H1 (cell line): ENCODE data around the gene SH3D19. TPM values are rescaled to one million over a fixed set of nuclear protein-coding genes. Genes with fewer than 3 reads are reported as not detected.

Experiments used
- CTCF ChIA-PET: fragments of 300-600 bp; sonication (Branson Sonifier 250); formaldehyde crosslinking; loops from one replicate; lab custom pipeline; 2021; ENCODE audit not compliant: partially characterized antibody; lab: Charles Lee
- POLR2A ChIA-PET: fragments of 300-600 bp; sonication (Branson Sonifier 250); formaldehyde crosslinking; loops from one replicate; lab custom pipeline; 2021; ENCODE audit warnings: inconsistent platforms; ENCODE audit not compliant: partially characterized antibody; lab: Charles Lee
- DNase-seq, 2 experiments: peaks; one replicate each; pipeline versions ENCODE4 v3.0.0 to v3.0.0-alpha.2; 2010 to 2022; ENCODE audit warnings: low spot score in 2 of 2, low read depth in 1 of 2, mixed read lengths in 1 of 2
- FAIRE-seq: peaks from 2 replicates; lab custom pipeline; 2011; peaks lifted over from hg19 to GRCh38; lab: Jason Lieb, UNC
- H2AFZ ChIP-seq: 2 replicates; pipeline ENCODE4 v1.8.1; 2012; ENCODE audit warnings: low read length, inconsistent platforms
- H2AK5ac ChIP-seq: 2 replicates; pipeline ENCODE4 v1.6.1; 2013; ENCODE audit warnings: low read depth, low read length
- H2BK120ac ChIP-seq: replicated peaks from 2 replicates; pipeline ENCODE3; 2013; ENCODE audit warnings: low read depth, low read length, inconsistent platforms
- H2BK12ac ChIP-seq: 2 replicates; pipeline ENCODE4 v1.6.1; 2013; ENCODE audit warnings: low read depth, low read length
- H2BK15ac ChIP-seq: 2 replicates; pipeline ENCODE4 v1.6.1; 2013; ENCODE audit warnings: low read length
- H2BK20ac ChIP-seq: 2 replicates; pipeline ENCODE4 v1.6.1; 2013; ENCODE audit warnings: low read length
- H2BK5ac ChIP-seq: 2 replicates; pipeline ENCODE4 v1.6.1; 2013; ENCODE audit warnings: low read depth, low read length
- H3K14ac ChIP-seq: 2 replicates; pipeline ENCODE4 v1.6.1; 2013; ENCODE audit warnings: inconsistent platforms; ENCODE audit not compliant: insufficient read length
- H3K18ac ChIP-seq: 2 replicates; pipeline ENCODE4 v1.6.1; 2013; ENCODE audit warnings: low read length; ENCODE audit errors: extremely low read depth
- H3K23ac ChIP-seq: 2 replicates; pipeline ENCODE4 v1.6.1; 2013; ENCODE audit warnings: inconsistent platforms; ENCODE audit not compliant: insufficient read length
- H3K23me2 ChIP-seq: 2 replicates; pipeline ENCODE4 v1.6.1; 2013; ENCODE audit warnings: low read depth, low read length
- H3K27ac ChIP-seq: 2 replicates; pipeline ENCODE4 v1.6.1; 2011; ENCODE audit warnings: low read depth, low read length, inconsistent platforms
- H3K27me3 ChIP-seq, 4 experiments: replicated peaks in 1 of 4; 1 replicate in 1 of 4; 2 replicates in 3 of 4; pipeline versions ENCODE4 v1.6.1 to v1.8.1; 2011 to 2013; ENCODE audit warnings: low read length in 3 of 4, mild to moderate bottlenecking in 3 of 4, inconsistent platforms in 2 of 4, mixed read lengths in 2 of 4, moderate library complexity in 1 of 4; ENCODE audit not compliant: control insufficient read depth in 3 of 4, insufficient read depth in 3 of 4; ENCODE audit errors: extremely low read depth in 1 of 4
- H3K36me3 ChIP-seq, 4 experiments: 2 replicates each; pipeline versions ENCODE4 v1.6.1 to v1.8.1; 2011 to 2013; ENCODE audit warnings: mild to moderate bottlenecking in 4 of 4, low read length in 3 of 4, moderate library complexity in 2 of 4, control low read depth in 1 of 4, inconsistent platforms in 1 of 4; ENCODE audit not compliant: insufficient read depth in 4 of 4, control insufficient read depth in 2 of 4
- H3K4ac ChIP-seq: replicated peaks from 2 replicates; pipeline ENCODE3; 2013; ENCODE audit warnings: low read length, low read depth, mixed read lengths, inconsistent platforms; ENCODE audit not compliant: insufficient read length
- H3K4me1 ChIP-seq, 4 experiments: replicated peaks in 1 of 4; 1 replicate in 1 of 4; 2 replicates in 3 of 4; pipeline versions ENCODE4 v1.6.1 to v1.8.1; 2011 to 2013; ENCODE audit warnings: low read length in 3 of 4, inconsistent platforms in 2 of 4, mixed read lengths in 1 of 4; ENCODE audit not compliant: insufficient read depth in 4 of 4, control insufficient read depth in 3 of 4
- H3K4me2 ChIP-seq, 2 experiments: 2 replicates each; pipeline versions ENCODE4 v1.6.1 to v1.8.1; 2011 to 2013; ENCODE audit warnings: low read depth in 2 of 2, low read length in 2 of 2, control low read depth in 1 of 2, inconsistent platforms in 1 of 2, mild to moderate bottlenecking in 1 of 2; ENCODE audit not compliant: insufficient read depth in 1 of 2
- H3K4me3 ChIP-seq, 4 experiments: fragments of 200-600, 300-600 bp in 1 of 4; sonication (generic), shearing (Covaris generic), sonication (Bioruptor Twin) in 1 of 4; 2 replicates each; pipeline versions ENCODE4 v1.5.1 to v1.8.1; 2011 to 2016; ENCODE audit warnings: low read length in 4 of 4, low read depth in 3 of 4, control low read depth in 2 of 4, inconsistent platforms in 2 of 4, mild to moderate bottlenecking in 2 of 4, mixed read lengths in 1 of 4, moderate library complexity in 1 of 4; ENCODE audit not compliant: insufficient read depth in 2 of 4; ENCODE audit errors: extremely low read depth in 1 of 4
- H3K56ac ChIP-seq: replicated peaks from 2 replicates; pipeline ENCODE3; 2013; ENCODE audit warnings: low read depth, mild to moderate bottlenecking, mixed read lengths, low read length, inconsistent platforms; ENCODE audit not compliant: insufficient read length
- H3K79me1 ChIP-seq: 2 replicates; pipeline ENCODE4 v1.6.1; 2013; ENCODE audit warnings: low read depth, low read length, control low read depth
- H3K79me2 ChIP-seq, 2 experiments: 2 replicates each; pipeline versions ENCODE4 v1.6.1 to v1.8.1; 2012 to 2013; ENCODE audit warnings: low read length in 2 of 2, mild to moderate bottlenecking in 2 of 2, inconsistent platforms in 1 of 2; ENCODE audit not compliant: insufficient read depth in 2 of 2, control insufficient read depth in 1 of 2
- H3K9ac ChIP-seq, 4 experiments: replicated peaks in 1 of 4; 1 replicate in 1 of 4; 2 replicates in 3 of 4; pipeline versions ENCODE4 v1.6.1 to v1.8.1; 2011 to 2013; ENCODE audit warnings: low read depth in 3 of 4, low read length in 3 of 4, control low read depth in 2 of 4, mild to moderate bottlenecking in 2 of 4, moderate library complexity in 2 of 4, inconsistent platforms in 1 of 4; ENCODE audit errors: extremely low read depth in 1 of 4
- H3K9me3 ChIP-seq, 2 experiments: 2 replicates each; pipeline versions ENCODE4 v1.6.1 to v1.8.1; 2012 to 2013; ENCODE audit warnings: mild to moderate bottlenecking in 2 of 2, moderate library complexity in 2 of 2, control low read depth in 1 of 2, inconsistent platforms in 1 of 2, low read depth in 1 of 2, low read length in 1 of 2, mixed read lengths in 1 of 2; ENCODE audit not compliant: insufficient read depth in 2 of 2
- H4K20me1 ChIP-seq, 2 experiments: replicated peaks in 1 of 2; 2 replicates each; pipeline versions ENCODE3 to v1.8.1; 2011 to 2013; ENCODE audit warnings: inconsistent platforms in 2 of 2, low read length in 2 of 2, mild to moderate bottlenecking in 1 of 2; ENCODE audit not compliant: insufficient read depth in 2 of 2, control insufficient read depth in 1 of 2
- H4K5ac ChIP-seq: 2 replicates; pipeline ENCODE4 v1.6.1; 2013; ENCODE audit warnings: low read length, low read depth, mixed read lengths, inconsistent platforms; ENCODE audit not compliant: insufficient read length
- H4K8ac ChIP-seq: 2 replicates; pipeline ENCODE4 v1.8.0; 2013; ENCODE audit warnings: mild to moderate bottlenecking, moderate library complexity, low read length, inconsistent platforms; ENCODE audit not compliant: insufficient read depth; ENCODE audit errors: extremely low read depth
- H4K91ac ChIP-seq: replicated peaks from 2 replicates; pipeline ENCODE3; 2013; ENCODE audit warnings: low read length, mixed read lengths, inconsistent platforms; ENCODE audit not compliant: insufficient read length
- BRCA1 ChIP-seq: IDR thresholded peaks from 2 replicates; pipeline ENCODE4 v1.6.1; 2012; ENCODE audit warnings: low read depth, low read length, improper control_type of control experiment
- CBX8 ChIP-seq: fragments of 300-800, 300-1000 bp; sonication (generic); IDR thresholded peaks from 2 replicates; pipeline ENCODE4 v1.7.1; 2016; ENCODE audit warnings: low read depth, low read length, borderline replicate concordance
- CHD1 ChIP-seq: IDR thresholded peaks from 2 replicates; pipeline ENCODE4 v1.6.1; 2012; ENCODE audit warnings: low read depth, low read length, improper control_type of control experiment
- CREB1 ChIP-seq: IDR thresholded peaks from 2 replicates; pipeline ENCODE4 v1.6.1; 2012; ENCODE audit warnings: inconsistent platforms
- JUN ChIP-seq: IDR thresholded peaks from 2 replicates; pipeline ENCODE4 v1.6.1; 2011; ENCODE audit warnings: low read depth, mild to moderate bottlenecking, improper control_type of control experiment, low read length
- KDM1A ChIP-seq: fragments of 200-600, 300-600 bp; sonication (generic); IDR thresholded peaks from 2 replicates; pipeline ENCODE4 v1.7.1; 2016; ENCODE audit warnings: mild to moderate bottlenecking, low read length, borderline replicate concordance
- RAD21 ChIP-seq, 2 experiments: IDR thresholded peaks in 1 of 2; conservative IDR thresholded peaks in 1 of 2; 2 replicates each; pipeline ENCODE4 v1.6.1; 2011; ENCODE audit warnings: low read depth in 2 of 2, low read length in 2 of 2, improper control_type of control experiment in 1 of 2, inconsistent platforms in 1 of 2, mild to moderate bottlenecking in 1 of 2, moderate library complexity in 1 of 2
- RFX5 ChIP-seq: IDR thresholded peaks from 2 replicates; pipeline ENCODE4 v1.6.1; 2011; ENCODE audit warnings: low read depth, low read length, improper control_type of control experiment, borderline replicate concordance
- SIRT6 ChIP-seq: IDR thresholded peaks from one replicate; pipeline ENCODE4 v1.7.1; 2012; ENCODE audit warnings: low read length, inconsistent platforms
- SIX5 ChIP-seq: IDR thresholded peaks from 2 replicates; pipeline ENCODE4 v1.6.1; 2011; ENCODE audit warnings: mild to moderate bottlenecking, low read depth, low read length
- SRF ChIP-seq: IDR thresholded peaks from 2 replicates; pipeline ENCODE4 v1.6.1; 2011; ENCODE audit warnings: mild to moderate bottlenecking, low read depth, low read length, moderate library complexity
- TEAD4 ChIP-seq: IDR thresholded peaks from 2 replicates; pipeline ENCODE4 v1.6.1; 2012; ENCODE audit warnings: low read depth, low read length, inconsistent platforms, mixed read lengths
- ZNF274 ChIP-seq: IDR thresholded peaks from 2 replicates; pipeline ENCODE4 v1.7.0; 2012; ENCODE audit warnings: low read length, borderline replicate concordance; ENCODE audit errors: extremely low read depth
- WGBS, 2 experiments: shearing (Covaris generic) in 1 of 2; methylation state at CpG; one replicate each; pipeline versions ENCODE4 v1.1.6 to v1.1.7; 2013 to 2015; ENCODE audit warnings: low lambda C conversion rate in 2 of 2, mixed read lengths in 2 of 2, inconsistent platforms in 1 of 2, low coverage in 1 of 2, missing lambda C conversion rate in 1 of 2; ENCODE audit not compliant: insufficient replicate concordance in 2 of 2, insufficient coverage in 1 of 2, insufficient read length in 1 of 2; ENCODE audit errors: extremely low coverage in 1 of 2, missing lambda C conversion rate in 1 of 2; 5-methylcytosine and 5-hydroxymethylcytosine counted together
- polyA plus RNA-seq, 7 experiments: library from polyadenylated mRNA; depleted of rRNA in 3 of 7; stranded (reverse) in 5 of 7; unstranded in 2 of 7; fragments of >200 nt in 5 of 7; fragments of 200-250 nt in 2 of 7; gene quantifications; 1 replicate in 5 of 7; 2 replicates in 1 of 7; 4 replicates in 1 of 7; pipeline versions ENCODE4 v1.2.1 to v1.2.3, GENCODE V29; 2011 to 2013; ENCODE audit warnings: missing spikeins in 2 of 7, mixed read lengths in 2 of 7
- total RNA-seq: library from RNA; stranded (reverse); fragmentation: NEBNext Ultra II Directional; extraction: Animal tissue kit (Norgen Biotek cat#: 25700); gene quantifications from 2 replicates; pipeline ENCODE4 v1.2.1, GENCODE V29; 2021

SH3D19 gene
- total and polyA plus RNA-seq, 2 of the 8 experiments (the other 6 are each of a cell fraction or from before 2014, with no cell fraction given), result 11.7 to 51.3 TPM

DNA sequence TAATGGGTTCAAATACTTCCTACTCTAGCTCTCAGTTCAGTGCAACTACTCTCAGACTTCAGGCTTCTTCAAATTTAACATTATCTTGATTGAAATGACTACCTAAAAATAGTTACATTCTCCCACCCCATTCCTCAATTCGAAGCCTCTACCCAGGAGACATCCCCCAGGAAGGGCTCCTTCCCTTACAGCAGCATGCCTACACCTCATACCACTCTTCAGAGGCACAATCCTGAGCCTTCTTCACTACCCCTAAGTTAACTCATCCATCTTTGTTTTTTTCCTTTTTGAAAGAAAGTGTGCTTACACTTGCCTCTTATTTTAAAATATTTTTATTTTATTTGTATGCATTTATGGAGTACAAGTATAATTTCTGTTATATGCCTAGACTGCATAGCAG is 65.7 kb downstream of the SH3D19 start:
- DNase-seq (no peak), FAIRE-seq (no peak)
- H3K4me2 ChIP-seq, result no peak overlapping the region
- H3K9ac ChIP-seq, result no peak overlapping the region
- peaks cover 0 to 11% (median 0%) of the 10 kb centered on the region in 4 experiments; a peak in 2 of 8 replicates for H3K36me3 ChIP-seq
- no peak overlapping the region for H2AFZ ChIP-seq
- ChIA-PET CTCF (interaction anchor here (0.7 to 1.3 kb wide), 2 partner anchors 16 to 185 kb away, joined by 3 to 4 read pairs; no protein-coding TSS in a partner anchor), POLR2A (no interaction called here)
- H4K8ac ChIP-seq, result no peak overlapping the region; the same call in 1 of the 2 replicates
- H2AK5ac ChIP-seq, result no peak overlapping the region
- H3K79me2 ChIP-seq, result peaks cover 0 to 43% of the 10 kb centered on the region in 2 experiments; a peak in 3 of 4 replicates
- peaks cover 0 to 4% of the 10 kb centered on the region in 2 experiments for H4K20me1 ChIP-seq
- H3K23ac ChIP-seq, result no peak overlapping the region
- H2BK120ac ChIP-seq, result no peak overlapping the region
- H3K4me3 ChIP-seq, result no peak overlapping the region
- no peak overlapping the region for H3K4ac ChIP-seq
- H2BK12ac ChIP-seq, result no peak overlapping the region
- no peak overlapping the region for H4K5ac ChIP-seq
- H4K91ac ChIP-seq, result no peak overlapping the region
- H2BK5ac ChIP-seq, result no peak overlapping the region
- H3K23me2 ChIP-seq, result no peaks in the 10 kb centered on the region
- no peak overlapping the region for H2BK20ac ChIP-seq
- no peaks in the 10 kb centered on the region; a peak in 1 of 7 replicates for H3K4me1 ChIP-seq
- H3K9me3 ChIP-seq, result peaks cover 4 to 11% of the 10 kb centered on the region in 2 experiments; a peak in 1 of 4 replicates
- H3K56ac ChIP-seq, result no peak overlapping the region
- H2BK15ac ChIP-seq, result no peak overlapping the region
- H3K18ac ChIP-seq, result no peak overlapping the region
- H3K14ac ChIP-seq, result no peak overlapping the region
- no peaks in the 10 kb centered on the region for H3K27me3 ChIP-seq
- peaks cover 5% of the 10 kb centered on the region for H3K79me1 ChIP-seq
- no peak overlapping the region for H3K27ac ChIP-seq
- 86% methylated on average over 1 of the region's 1 CpG; no CpG with 5 or more reads in 1 of the 2 experiments for WGBS, 2 experiments
- TF ChIP-seq SRF (no peak), KDM1A (no peak), RAD21 (IDR thresholded peaks at IDR 0.05 in 1 of 2, conservative IDR thresholded peaks at IDR 0.05 in 1 of 2; ENCODE audit: low read depth in 2 of 2, low read length in 2 of 2) (no peak), CBX8 (no peak), CHD1 (no peak), RFX5 (no peak), SIX5 (no peak), TEAD4 (no peak), ZNF274 (no peak), BRCA1 (no peak), JUN (no peak), SIRT6 (no peak), CREB1 (no peak)
